HG03066 (cell line): ENCODE results near the gene PSMD14.
"Not testable (repeated sequence)": the region's sequence is repeated elsewhere in the genome, so short reads cannot be mapped to it uniquely, and the experiment has no call there.

Experiments
- ATAC-seq: cut with Tn5 transposase; IDR thresholded peaks from one replicate; pipeline ENCODE4 v1.9.1; 2021; ENCODE audit warnings: low read depth; ENCODE audit not compliant: unreplicated experiment

PSMD14 gene

DNA sequence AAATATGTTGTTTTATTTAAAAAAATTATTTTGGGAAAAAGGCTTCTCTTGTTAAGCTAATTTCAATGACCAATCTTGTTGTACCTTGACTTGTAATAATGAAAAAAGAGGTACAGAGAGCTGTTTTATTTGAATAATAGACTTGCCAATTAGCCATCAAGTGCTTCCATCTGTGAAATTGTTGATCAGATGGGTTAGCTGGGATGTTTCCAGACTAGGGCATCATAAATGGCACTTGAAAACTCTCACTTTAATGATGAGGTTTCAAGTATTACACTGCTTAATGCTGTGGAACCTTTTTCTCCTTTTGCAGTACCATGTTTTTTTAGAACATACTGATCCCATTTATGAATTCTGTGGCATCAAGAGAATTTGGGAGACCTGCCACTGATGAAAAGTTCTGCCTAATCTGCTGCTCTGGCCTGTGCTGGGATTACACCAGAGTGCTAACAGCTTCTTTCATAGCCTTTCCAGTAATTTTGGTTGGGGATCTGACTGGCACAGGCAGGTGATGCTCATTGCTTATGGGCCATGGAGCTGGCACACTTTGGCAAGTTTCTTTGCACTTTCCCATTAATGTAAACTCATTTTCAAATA is 24.2 kb downstream of the PSMD14 start:
- ATAC-seq, result no peak

DNA sequence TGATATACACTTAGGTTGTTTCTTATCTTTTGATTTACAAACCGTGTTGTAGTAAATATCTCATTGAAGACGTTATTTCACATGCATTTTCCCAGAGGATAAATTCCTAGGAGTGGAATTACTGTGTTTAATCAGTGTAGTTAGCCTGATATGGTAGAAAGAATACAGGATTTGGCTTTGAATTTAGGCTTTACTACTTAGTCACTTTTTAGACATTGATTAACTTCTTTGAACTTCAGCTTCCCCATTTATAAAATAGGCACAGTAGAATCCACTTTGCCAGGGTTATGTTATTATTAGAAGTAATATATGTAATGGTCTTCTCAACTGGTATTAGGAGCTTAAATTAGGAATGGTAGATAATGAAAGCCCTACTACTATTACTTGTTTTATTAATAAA is 27.4 kb downstream of the PSMD14 start:
- no peak for ATAC-seq

DNA sequence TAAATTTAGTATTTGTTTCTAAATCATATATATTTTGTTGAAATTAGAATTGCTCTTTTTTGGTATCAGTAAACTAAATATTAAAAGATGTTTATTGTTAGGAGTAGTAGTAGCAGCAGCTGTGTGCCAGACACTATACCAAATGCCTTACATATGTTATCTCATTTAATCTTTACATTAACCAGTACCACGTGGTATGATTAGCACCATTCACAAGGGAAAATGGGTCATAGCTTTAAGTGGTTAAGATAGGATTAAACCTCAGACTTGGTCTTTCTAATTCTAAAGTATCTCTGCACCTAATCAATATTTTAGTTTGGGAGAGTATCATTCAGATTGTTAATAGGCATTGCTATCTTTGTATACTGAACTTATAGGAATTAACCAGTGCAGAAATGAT is 29.0 kb downstream of the PSMD14 start:
- no peak for ATAC-seq

DNA sequence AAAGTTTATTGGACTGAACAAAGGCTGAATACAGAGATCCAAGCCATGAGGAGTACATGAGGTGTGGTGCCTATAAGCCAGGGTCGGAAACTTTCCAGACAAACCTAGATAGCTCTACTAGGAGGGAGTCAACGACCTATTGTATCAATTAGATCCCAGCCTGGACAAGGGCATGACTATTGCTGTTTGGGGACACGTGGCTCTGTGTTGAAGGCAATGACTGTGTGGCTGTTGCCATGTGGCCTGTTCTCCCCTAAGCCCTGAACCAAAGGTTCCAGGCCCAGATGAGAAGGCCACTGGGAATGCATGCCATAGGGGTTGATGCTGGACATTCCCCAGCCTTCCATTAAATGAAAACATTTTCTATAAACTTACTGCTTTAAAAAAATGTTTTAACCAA is 31.3 kb downstream of the PSMD14 start:
- ATAC-seq, result not testable (repeated sequence)

DNA sequence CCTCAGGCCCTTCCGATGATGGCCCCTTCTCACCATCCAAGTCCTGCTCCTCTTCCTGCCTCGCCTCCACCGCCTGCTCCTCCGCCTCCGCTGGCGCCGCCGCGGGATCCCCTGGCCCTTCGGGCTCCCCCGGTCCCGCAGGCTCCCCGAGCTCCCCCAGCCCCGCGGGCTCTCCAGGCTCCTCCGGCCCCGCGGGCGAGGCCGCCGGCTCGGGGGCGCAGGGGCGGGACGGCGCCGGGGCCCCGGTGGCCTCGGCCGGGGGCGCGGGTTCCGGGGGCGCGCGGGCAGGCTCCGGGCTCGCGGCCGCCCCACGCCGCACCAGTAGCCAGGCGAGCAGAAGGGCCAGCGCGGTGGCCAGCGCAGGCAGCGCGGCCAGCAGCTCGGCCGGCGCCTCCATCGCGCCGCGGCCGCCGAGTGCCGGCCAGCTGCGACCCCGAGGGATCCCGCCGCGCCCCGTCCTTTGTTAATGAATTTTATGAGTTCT is 32.7 kb downstream of the PSMD14 start:
- not testable (repeated sequence) for ATAC-seq

DNA sequence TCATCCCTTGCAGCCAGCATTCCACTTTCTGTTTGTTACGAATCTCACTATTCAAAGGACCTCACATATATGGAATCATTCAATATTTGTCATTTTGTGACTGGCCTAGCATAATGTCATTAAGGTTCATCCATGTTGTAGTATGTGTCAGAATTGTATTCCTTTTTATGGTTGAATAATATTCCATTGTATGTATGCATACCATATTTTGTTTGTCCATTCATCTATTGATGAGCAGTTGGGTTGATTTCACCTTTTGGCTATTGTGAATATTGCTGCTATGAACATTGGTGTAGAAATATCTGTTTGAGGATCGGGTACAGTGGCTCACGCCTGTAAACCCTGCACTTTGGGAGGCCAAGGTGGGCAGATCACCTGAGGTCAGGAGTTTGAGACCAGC is 35.0 kb downstream of the PSMD14 start:
- no peak for ATAC-seq

DNA sequence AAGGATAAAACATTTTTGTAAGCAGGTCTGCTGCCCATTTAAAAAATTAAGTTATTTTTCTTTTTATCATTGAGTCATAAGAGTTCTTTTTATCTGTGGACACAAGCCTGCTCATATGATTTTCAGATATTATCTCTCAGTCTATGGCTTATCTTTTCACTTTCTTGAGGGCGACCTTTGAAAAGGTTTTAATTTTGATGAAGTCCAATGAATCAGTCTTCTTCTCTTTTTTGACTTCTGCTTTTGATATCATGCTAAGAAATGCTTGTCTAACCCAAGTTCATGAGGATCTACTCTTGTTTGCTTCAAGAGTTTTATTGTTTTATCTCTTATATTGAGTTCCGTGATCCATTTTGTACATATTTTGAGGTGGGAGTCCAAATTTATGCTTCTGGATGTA is 36.5 kb downstream of the PSMD14 start:
- ATAC-seq, result no peak

DNA sequence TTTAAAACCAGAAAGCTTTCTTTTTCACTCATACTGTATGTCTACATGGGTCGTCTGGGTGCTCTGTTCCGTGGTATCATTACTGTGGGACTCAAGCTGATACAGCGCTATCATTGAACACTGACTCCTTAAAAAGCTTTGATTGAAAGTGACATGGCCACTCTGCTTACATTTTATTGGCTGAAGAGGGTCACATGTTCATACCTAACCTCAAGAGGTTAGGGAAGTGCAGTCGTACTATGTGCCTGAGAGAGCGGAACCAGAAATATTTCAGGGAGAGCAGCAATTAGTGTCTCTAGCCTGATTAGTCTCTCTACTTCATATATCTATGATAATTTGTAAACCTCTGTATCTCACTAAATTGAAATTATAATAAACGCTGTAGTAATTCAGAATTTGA is 43.5 kb downstream of the PSMD14 start:
- ATAC-seq, result no peak

DNA sequence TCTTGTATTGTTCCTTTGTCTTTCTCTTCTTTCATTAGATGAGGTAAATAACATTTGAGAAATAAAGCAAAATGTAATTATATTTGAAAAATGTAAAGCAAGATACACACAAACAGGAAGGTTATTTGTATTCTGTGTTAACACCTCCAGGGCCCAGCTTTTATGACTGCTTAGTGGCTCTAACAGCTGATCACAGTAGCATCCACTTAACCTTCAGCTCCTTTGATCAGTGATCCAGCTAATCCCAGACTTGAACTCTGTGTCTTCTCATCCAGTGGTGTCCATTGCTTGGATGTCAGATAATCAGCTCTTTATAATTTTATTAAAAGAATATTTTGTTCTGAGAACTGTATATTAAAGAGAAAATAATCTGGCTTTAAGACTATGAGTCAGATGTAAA is 44.5 kb downstream of the PSMD14 start:
- ATAC-seq, result no peak

DNA sequence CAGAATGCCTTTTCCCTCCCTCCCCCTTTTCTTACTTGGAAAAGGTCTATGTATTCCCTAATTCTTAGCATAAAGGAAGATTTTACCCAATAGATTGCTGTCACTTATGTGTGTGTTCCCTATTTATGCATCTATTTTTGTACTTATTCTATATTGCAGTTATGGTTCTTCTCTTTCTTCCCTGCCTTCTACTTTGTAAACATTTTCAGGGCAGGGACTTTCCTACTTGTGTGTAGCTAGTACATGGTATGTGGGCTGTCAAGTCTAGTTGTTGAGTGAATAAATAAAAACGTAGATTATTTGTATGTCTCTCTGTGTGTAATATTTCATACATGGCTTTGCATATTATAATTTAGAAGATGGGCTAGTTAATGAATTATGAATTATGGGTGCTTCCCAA is 45.3 kb downstream of the PSMD14 start:
- ATAC-seq, result no peak

DNA sequence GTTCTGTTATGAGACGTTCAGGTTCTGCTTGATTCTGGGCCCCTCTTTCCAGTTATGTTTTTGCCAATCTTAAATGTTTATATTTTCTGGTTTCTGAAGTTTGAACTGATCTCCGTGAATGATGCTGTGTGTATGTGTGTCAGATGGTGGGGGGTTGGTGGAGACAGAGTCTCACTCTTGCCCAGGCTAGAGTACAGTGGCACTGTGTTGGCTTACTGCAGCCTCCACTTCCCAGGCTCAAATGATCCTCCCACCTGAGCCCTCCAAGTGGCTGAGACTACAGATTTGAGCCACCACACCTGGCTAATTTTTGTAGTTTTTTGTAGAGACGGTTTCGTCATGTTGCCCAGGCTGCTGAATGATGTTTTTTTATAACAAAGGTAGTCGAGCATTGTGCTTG is 45.9 kb downstream of the PSMD14 start:
- ATAC-seq, result no peak

DNA sequence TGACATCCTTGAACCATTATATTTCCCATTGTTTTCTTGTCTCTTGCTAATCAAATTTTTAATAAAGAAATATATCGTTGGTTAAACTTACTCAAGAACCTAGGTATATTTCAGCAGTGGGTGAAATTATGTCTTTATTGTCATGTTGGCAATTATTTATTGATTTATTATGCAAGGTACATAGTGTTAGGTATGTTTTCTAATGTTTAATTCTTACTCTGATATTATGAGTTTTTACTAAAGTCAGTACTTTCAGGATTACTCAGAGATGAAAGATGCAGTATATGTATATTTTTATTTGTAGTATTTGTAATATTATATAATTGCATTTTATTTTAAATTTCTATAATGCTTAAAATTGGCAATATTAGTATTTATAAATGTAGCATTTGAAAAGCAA is 46.9 kb downstream of the PSMD14 start:
- no peak for ATAC-seq

DNA sequence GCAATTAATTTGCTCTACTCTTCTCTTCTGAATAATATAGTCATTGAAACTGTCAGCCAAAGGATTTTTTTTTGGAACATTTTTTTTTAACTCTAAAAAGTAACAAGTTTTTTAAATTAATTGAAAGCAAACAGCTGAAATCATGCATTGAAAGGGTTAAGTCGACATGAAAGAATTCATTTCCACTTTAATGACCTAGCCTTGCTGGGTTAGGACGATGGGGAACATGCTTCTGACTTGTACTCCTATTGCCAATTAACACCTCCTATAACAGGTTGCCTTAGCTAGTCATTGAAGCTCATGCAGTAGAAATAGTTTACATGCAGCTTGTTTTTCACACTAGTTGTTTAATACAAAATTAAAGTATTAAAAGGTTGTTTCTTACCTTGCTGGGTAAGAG is 47.8 kb downstream of the PSMD14 start:
- ATAC-seq, result no peak

DNA sequence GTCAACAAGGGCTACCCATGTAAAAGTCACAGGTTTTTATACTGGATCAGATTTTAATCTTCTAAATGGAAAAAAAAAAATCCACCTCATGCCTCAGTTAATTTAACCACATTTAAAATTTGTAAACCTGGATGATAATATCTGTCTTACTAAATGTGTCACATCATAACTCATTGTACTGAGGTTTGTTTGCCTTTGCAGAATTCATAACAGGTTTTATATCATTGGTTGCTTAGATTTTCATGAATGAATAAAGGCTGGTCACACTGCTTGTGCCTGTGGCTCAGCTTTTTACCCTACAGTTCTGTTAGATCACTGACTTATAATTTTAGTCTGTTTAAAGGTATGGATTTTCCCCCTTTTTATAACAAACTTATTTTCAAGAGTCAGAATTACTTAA is 48.9 kb downstream of the PSMD14 start:
- no peak for ATAC-seq

DNA sequence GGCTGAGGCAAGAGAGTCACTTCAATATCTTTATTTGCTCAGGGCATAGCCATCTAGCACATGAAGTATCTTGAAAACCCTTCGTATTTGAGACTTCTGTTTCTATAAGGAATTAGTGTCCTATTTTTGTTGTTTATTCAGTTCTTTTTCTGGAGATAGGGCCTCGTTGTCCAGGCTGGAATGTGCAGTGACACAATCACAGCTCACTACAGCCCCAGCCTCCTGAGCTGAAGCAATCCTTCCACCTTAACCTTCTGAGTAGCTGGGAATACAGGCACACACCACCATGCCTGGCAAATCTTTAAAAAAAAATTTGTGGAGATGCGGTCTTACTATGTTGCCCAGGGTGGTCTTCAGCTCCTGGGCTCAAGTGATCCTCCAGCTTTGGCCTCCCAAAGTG is 50.6 kb downstream of the PSMD14 start:
- ATAC-seq, result no peak

DNA sequence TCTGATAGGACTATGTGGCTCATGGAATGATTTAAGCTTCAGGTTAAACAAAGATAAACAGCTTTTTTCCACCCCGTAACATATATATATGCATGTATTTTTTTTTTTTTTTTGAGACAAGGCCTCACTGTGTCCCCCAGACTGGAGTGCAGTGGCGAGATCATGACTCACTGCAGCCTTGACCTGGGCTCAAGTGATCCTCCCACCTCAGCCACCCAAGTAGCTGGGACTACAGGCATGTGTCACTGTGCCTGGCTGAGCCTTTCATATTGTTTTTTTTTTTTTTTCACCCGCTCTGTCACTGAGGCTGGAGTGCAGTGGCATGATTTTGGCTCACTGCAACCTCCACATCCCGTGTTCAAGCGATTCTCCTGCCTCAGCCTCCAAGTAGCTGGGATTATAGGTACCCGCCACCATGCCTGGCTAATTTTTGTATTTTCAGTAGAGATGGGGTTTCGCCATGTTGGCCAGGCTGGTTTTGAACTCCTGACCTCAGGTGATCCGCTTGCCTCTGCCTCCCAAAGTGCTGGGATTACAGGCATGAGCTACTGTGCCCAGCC is 52.0 kb downstream of the PSMD14 start:
- ATAC-seq, result not testable (repeated sequence)

DNA sequence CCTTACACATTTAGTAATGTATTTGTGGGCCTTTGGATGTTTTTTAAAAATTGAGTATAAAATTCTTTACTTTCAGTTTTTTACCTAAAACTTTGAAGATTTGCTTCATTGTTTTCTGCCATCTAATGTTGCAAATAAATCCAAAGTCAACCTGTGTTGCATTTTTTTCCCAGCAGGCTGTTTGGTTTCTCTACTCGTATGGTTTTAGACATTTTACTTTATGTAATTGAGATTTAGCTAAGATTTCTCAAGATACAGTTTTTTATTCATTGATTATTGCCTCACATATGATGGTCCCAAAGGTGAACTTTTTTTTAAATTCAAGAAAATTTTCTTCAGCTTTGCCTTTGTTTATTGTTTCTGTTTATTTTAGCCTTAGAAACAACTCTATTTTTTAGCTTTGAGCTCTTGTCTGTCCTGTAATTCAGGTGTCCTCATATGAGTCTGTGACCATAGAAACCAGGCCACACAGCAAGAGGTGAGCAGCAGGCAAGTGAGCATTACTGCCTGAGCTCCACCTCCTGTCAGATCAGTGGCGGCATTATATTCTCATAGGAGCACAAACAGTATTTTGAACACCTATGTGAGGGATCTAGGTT is 54.4 kb downstream of the PSMD14 start:
- no peak for ATAC-seq

DNA sequence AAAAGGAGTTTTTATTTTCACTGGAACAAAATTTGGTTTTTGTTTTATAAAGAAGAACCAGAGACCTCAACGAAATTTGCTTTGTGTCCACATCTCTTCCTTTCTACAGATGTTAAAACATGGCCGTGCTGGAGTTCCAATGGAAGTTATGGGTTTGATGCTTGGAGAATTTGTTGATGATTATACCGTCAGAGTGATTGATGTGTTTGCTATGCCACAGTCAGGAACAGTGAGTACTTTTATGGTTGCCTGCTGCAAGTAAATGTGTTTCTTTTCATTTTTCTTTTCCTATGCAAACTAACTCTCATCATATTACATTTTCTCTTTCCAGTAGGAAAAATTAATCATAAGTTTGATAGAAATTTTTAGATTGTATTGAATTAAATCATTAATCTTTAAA is 59.5 kb downstream of the PSMD14 start:
- no peak for ATAC-seq

DNA sequence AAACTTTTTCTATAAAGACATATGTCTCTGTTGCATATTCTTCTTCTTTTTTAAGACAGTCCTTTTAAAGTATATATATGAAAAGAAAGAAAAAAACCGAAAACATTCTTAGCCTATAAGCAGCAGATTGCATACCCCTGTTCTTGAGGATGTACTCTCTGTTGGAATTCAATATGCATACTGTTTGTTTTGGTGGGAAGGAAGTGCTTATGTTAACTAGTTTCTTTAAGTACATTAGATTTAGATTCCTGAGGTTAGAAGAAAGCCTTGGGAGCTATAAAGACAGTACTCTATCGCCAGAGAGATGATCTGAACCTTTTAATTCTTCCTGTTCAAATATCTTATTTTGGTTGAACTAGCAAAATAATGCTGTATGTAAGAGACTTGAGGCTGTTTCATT is 61.1 kb downstream of the PSMD14 start:
- ATAC-seq, result no peak

DNA sequence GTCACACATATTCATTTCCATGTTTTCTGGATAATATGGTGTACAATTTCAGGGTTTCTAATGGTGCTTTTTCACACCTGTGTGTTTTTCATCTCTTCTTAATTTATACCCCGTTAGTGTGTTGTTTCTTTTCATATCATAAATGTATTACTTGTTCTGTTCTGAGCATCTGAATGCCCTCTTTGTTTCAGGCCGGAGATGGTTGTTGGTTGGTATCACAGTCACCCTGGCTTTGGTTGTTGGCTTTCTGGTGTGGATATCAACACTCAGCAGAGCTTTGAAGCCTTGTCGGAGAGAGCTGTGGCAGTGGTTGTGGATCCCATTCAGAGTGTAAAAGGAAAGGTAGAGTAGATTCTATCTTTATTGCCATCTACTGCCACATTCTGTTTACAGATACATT is 62.8 kb downstream of the PSMD14 start:
- ATAC-seq, result no peak

DNA sequence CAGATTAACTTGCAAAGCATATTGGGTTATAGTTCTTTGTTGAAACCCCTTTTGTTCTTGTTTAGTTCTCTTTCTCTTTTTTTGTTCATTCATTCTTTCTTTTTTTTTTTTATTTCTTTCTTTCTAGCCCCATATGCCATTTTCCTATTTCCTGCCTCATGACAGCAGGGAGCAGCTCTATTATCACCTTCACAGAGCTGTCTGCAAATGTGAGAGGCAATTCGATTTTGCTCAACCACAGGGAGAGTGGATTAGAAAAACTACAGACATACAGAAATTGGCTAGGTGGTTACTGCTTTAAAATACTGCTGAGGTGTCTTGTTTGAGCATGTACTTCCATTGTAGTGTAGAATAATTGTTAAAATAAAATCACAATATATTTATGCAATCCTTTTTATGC is 63.6 kb downstream of the PSMD14 start:
- no peak for ATAC-seq

DNA sequence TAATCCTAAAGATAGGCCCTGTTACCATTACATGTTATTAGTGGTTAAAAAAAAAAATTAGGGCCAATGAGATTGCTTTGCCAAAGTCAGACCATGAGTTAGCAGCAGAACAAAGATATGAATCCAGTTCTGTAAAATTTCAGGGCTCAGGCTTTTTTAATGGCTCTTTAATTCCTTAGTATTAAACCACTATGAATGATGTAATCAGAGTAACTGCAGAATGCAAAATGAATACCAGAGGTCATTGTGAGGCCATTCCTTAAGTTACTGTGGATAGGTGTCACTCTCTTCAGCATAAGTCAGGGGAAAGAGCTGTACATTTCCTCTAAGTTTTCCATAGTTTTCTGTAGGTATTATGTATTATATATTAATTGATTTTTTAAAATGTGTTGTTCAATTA is 65.7 kb downstream of the PSMD14 start:
- no peak for ATAC-seq
